HepG2 (cell line): ENCODE measurements around the gene PLEKHM2. TPM values are rescaled to one million over a fixed set of nuclear protein-coding genes. Genes with fewer than 3 reads are reported as not detected.

Experiments
- BCL6 ChIP-seq: IDR thresholded peaks from 2 replicates; pipeline ENCODE4 v1.6.1; 2016; ENCODE audit warnings: missing genetic modification reagents, missing compliant biosample characterization
- BRD4 ChIP-seq: sonication (generic); formaldehyde crosslinking; IDR thresholded peaks from 2 replicates; pipeline ENCODE4 v1.4.0; 2020; ENCODE audit warnings: missing genetic modification reagents
- FOXA3 ChIP-seq: IDR thresholded peaks from 2 replicates; pipeline ENCODE4 v1.6.1; 2016; ENCODE audit warnings: missing genetic modification reagents, missing compliant biosample characterization
- HNF4A ChIP-seq: sonication (generic); formaldehyde crosslinking; IDR thresholded peaks from 2 replicates; pipeline ENCODE4 v1.4.0; 2020; ENCODE audit warnings: missing genetic modification reagents
- KAT2B ChIP-seq: fragments of 150-350 bp; IDR thresholded peaks from 2 replicates; pipeline ENCODE4 v1.6.1; 2014; ENCODE audit warnings: low read depth, low read length, borderline replicate concordance
- LCORL ChIP-seq, 2 experiments: fragments of 450-650 bp in 1 of 2; sonication (generic) in 1 of 2; formaldehyde crosslinking in 1 of 2; IDR thresholded peaks; 2 replicates each; pipeline versions ENCODE4 v1.5.0 to v1.6.1; 2017 to 2020; ENCODE audit warnings: antibody characterized with exemption in 1 of 2, missing genetic modification reagents in 1 of 2
- MEF2D ChIP-seq: sonication (generic); formaldehyde crosslinking; IDR thresholded peaks from 2 replicates; pipeline ENCODE4 v1.5.1; 2020; ENCODE audit warnings: mild to moderate bottlenecking, missing genetic modification reagents
- MEIS1 ChIP-seq: sonication (generic); formaldehyde crosslinking; IDR thresholded peaks from 2 replicates; pipeline ENCODE4 v1.9.0; 2021; ENCODE audit warnings: mild to moderate bottlenecking, missing genetic modification reagents, moderate library complexity, borderline replicate concordance
- MTA1 ChIP-seq: sonication (generic); formaldehyde crosslinking; IDR thresholded peaks from 2 replicates; pipeline ENCODE4 v1.4.0; 2020; ENCODE audit warnings: missing genetic modification reagents, mild to moderate bottlenecking, borderline replicate concordance
- NFYB ChIP-seq: sonication (generic); formaldehyde crosslinking; IDR thresholded peaks from 2 replicates; pipeline ENCODE4 v1.4.0; 2020; ENCODE audit warnings: missing genetic modification reagents
- RXRB ChIP-seq: IDR thresholded peaks from 2 replicates; pipeline ENCODE4 v1.6.1; 2016; ENCODE audit warnings: borderline replicate concordance, missing genetic modification reagents, missing compliant biosample characterization
- SOX6 ChIP-seq, 2 experiments: fragments of 450-650 bp in 1 of 2; sonication (generic) in 1 of 2; formaldehyde crosslinking in 1 of 2; IDR thresholded peaks; 2 replicates each; pipeline versions ENCODE4 v1.4.0 to v1.6.1; 2017 to 2020; ENCODE audit warnings: antibody characterized with exemption in 1 of 2, mild to moderate bottlenecking in 1 of 2, missing genetic modification reagents in 1 of 2
- ZFY ChIP-seq: sonication (generic); formaldehyde crosslinking; IDR thresholded peaks from 2 replicates; pipeline ENCODE4 v1.4.0; 2020; ENCODE audit warnings: missing genetic modification reagents
- ZMYM4 ChIP-seq: sonication (generic); formaldehyde crosslinking; IDR thresholded peaks from 2 replicates; pipeline ENCODE4 v1.8.1; 2023; ENCODE audit warnings: mild to moderate bottlenecking, missing genetic modification reagents
- ZNF136 ChIP-seq: sonication (generic); formaldehyde crosslinking; IDR thresholded peaks from 2 replicates; pipeline ENCODE4 v1.8.1; 2022; ENCODE audit warnings: low read depth, mild to moderate bottlenecking, moderate library complexity, missing genetic modification reagents
- ZNF572 ChIP-seq: sonication (generic); formaldehyde crosslinking; IDR thresholded peaks from 2 replicates; pipeline ENCODE4 v1.5.1; 2020; ENCODE audit warnings: mild to moderate bottlenecking, missing genetic modification reagents
- polyA plus RNA-seq, 8 experiments: library from polyadenylated mRNA; depleted of rRNA in 3 of 8; stranded (reverse) in 7 of 8; unstranded in 1 of 8; fragments of >200 nt; fragmentation: Illumina TruSeq in 4 of 8; extraction: Trizol in 4 of 8; gene quantifications; 2 replicates each; pipeline versions ENCODE4 v1.2.1 to v1.2.3, GENCODE V29; 2011 to 2016; ENCODE audit warnings: low read depth in 4 of 8, missing spikeins in 1 of 8, mixed read lengths in 1 of 8; ENCODE audit not compliant: insufficient read depth in 1 of 8
- total RNA-seq, 5 experiments: library from RNA; depleted of rRNA; stranded (reverse); fragments of >200 nt; fragmentation: Illumina TruSeq; extraction: Trizol; gene quantifications; 2 replicates each; pipeline ENCODE4 v1.2.3, GENCODE V29; 2016; ENCODE audit warnings: low read depth in 1 of 5
- TF ChIP-seq, protein P1 (sequence below): sonication (generic); formaldehyde crosslinking; conservative IDR thresholded peaks from 2 replicates; pipeline ENCODE4 v1.8.0; 2022; ENCODE audit warnings: missing genetic modification reagents

PLEKHM2 gene
- total and polyA plus RNA-seq, 2 of the 13 experiments (the other 11 are each of a cell fraction or from before 2014, with no cell fraction given): 16.5 to 27.3 TPM

DNA sequence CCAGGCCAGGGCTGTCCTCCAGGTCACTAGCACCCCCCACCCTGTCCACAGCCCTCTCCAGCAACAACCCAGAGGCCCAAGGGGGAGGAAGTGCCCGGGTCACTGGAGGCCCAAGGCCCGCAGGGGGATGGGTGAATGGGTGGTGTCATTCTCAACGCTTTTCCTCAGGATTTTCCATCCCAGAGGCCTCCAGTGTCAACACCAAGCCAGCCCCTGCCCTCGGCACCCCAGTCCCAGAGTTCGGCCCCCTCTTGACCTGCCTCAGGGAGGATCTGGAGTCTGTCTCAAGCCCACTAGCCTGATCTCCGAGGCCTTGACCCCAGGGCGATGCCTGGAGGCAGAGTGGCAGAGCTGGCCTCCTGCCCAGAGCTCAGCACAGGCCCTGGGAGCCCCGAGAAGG, 63.3 kb downstream of the PLEKHM2 start (continued):
- TF ChIP-seq, protein P1, sequence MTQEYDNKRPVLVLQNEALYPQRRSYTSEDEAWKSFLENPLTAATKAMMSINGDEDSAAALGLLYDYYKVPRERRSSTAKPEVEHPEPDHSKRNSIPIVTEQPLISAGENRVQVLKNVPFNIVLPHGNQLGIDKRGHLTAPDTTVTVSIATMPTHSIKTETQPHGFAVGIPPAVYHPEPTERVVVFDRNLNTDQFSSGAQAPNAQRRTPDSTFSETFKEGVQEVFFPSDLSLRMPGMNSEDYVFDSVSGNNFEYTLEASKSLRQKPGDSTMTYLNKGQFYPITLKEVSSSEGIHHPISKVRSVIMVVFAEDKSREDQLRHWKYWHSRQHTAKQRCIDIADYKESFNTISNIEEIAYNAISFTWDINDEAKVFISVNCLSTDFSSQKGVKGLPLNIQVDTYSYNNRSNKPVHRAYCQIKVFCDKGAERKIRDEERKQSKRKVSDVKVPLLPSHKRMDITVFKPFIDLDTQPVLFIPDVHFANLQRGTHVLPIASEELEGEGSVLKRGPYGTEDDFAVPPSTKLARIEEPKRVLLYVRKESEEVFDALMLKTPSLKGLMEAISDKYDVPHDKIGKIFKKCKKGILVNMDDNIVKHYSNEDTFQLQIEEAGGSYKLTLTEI (CRISPR knock-in tag): no peak
- no peak for TF ChIP-seq BRD4 (CRISPR knock-in tag)
- 0 out of 2 replicates have a peak, but pooled peaks have one; percentile 14 for TF ChIP-seq BCL6 (CRISPR knock-in tag)
- TF ChIP-seq RXRB: peak; percentile 24; the same call in 1 of the 2 replicates
- peak; percentile 43; the same call in 1 of the 2 replicates for TF ChIP-seq MTA1
- TF ChIP-seq ZNF136 (CRISPR knock-in tag): no peak
- TF ChIP-seq ZFY (CRISPR knock-in tag): peak; percentile 24; the same call in 1 of the 2 replicates
- peak; percentile 17; the same call in 1 of the 2 replicates for TF ChIP-seq MEF2D (CRISPR knock-in tag)
- TF ChIP-seq NFYB: no peak
- TF ChIP-seq ZNF572 (CRISPR knock-in tag): 0 out of 2 replicates have a peak, but pooled peaks have one; percentile 17
- TF ChIP-seq MEIS1: 0 out of 2 replicates have a peak, but pooled peaks have one; percentile 53
- peak; percentile 53; the same call in 1 of the 2 replicates for TF ChIP-seq FOXA3 (CRISPR knock-in tag)
- no peak for TF ChIP-seq LCORL (IDR thresholded peaks at IDR 0.05)
- TF ChIP-seq LCORL (CRISPR knock-in tag; IDR thresholded peaks at IDR 0.05): peak; percentile 53; the same call in 1 of the 2 replicates
- peak; percentile 32; the same call in 1 of the 2 replicates for TF ChIP-seq ZMYM4 (CRISPR knock-in tag)
- no peak for TF ChIP-seq KAT2B
- peak; percentile 37 for TF ChIP-seq HNF4A
- no peak for TF ChIP-seq SOX6 (IDR thresholded peaks at IDR 0.05)
- TF ChIP-seq SOX6 (CRISPR knock-in tag; IDR thresholded peaks at IDR 0.05): peak; percentile 50; the same call in 1 of the 2 replicates
